Measurements from ENCODE around the gene MRPL54. TPM values are rescaled to one million over a fixed set of nuclear protein-coding genes. Genes with fewer than 3 reads are reported as not detected.

The MRPL54 gene
- total RNA-seq, 2 donors from 2014 or later: 63.9 to 86.2 TPM

GRCh38 chr19:3790209-3790734 is 27.8 kb downstream of the MRPL54 start:
- Mint-ChIP-seq H3K27me3 (no peaks in the 10 kb centered on the region), H3K36me3 (ENCODE audit: low read depth) (peaks cover 3% of the 10 kb centered on the region), H3K4me3 (no peak overlapping the region), H3K4me1 (no peaks in the 10 kb centered on the region), H3K27ac (no peak overlapping the region)
- DNase-seq: no peak
- no peaks in the 10 kb centered on the region for H3K9me3 ChIP-seq (ENCODE audit: control insufficient read depth, low read length, poor library complexity, severe bottlenecking)
- ATAC-seq: no peak

- ATAC-seq (no peak), DNase-seq (no peak)
- peaks cover 3% of the 10 kb centered on the region for H3K36me3 Mint-ChIP-seq (ENCODE audit: low read depth)
- H3K4me1 Mint-ChIP-seq: no peaks in the 10 kb centered on the region
- H3K9me3 ChIP-seq (ENCODE audit: control insufficient read depth, low read length, poor library complexity, severe bottlenecking): no peaks in the 10 kb centered on the region
- no peaks in the 10 kb centered on the region for H3K27me3 Mint-ChIP-seq
- H3K4me3 Mint-ChIP-seq: no peak overlapping the region
- H3K27ac Mint-ChIP-seq: no peak overlapping the region
These were observed 28.5 kb downstream of the MRPL54 start for GRCh38 chr19:3790941-3791340.

GRCh38 chr19:3792114-3792513 is 29.6 kb downstream of the MRPL54 start:
- H3K4me1 Mint-ChIP-seq: no peaks in the 10 kb centered on the region
- H3K9me3 ChIP-seq (ENCODE audit: control insufficient read depth, low read length, poor library complexity, severe bottlenecking): peaks cover 2% of the 10 kb centered on the region
- no peak overlapping the region for H3K4me3 Mint-ChIP-seq
- ATAC-seq (no peak), DNase-seq (no peak)
- peaks cover 3% of the 10 kb centered on the region for H3K36me3 Mint-ChIP-seq (ENCODE audit: low read depth)
- no peak overlapping the region for H3K27ac Mint-ChIP-seq
- no peaks in the 10 kb centered on the region for H3K27me3 Mint-ChIP-seq

GRCh38 chr19:3793799-3794198 is 31.3 kb downstream of the MRPL54 start:
- Mint-ChIP-seq H3K4me1 (peaks cover 3% of the 10 kb centered on the region), H3K36me3 (ENCODE audit: low read depth) (peaks cover 4% of the 10 kb centered on the region), H3K4me3 (no peak overlapping the region), H3K27ac (no peak overlapping the region), H3K27me3 (no peaks in the 10 kb centered on the region)
- DNase-seq: no peak
- H3K9me3 ChIP-seq (ENCODE audit: control insufficient read depth, low read length, poor library complexity, severe bottlenecking): peaks cover 2% of the 10 kb centered on the region
- no peak for ATAC-seq

GRCh38 chr19:3796358-3796757 is 33.9 kb downstream of the MRPL54 start:
- Mint-ChIP-seq H3K4me3 (no peak overlapping the region), H3K4me1 (peaks cover 15% of the 10 kb centered on the region), H3K36me3 (ENCODE audit: low read depth) (peaks cover 4% of the 10 kb centered on the region), H3K27me3 (no peaks in the 10 kb centered on the region), H3K27ac (no peak overlapping the region)
- DNase-seq: no peak
- H3K9me3 ChIP-seq (ENCODE audit: control insufficient read depth, low read length, poor library complexity, severe bottlenecking): peaks cover 2% of the 10 kb centered on the region
- ATAC-seq: no peak

- peak; percentile 86 for ATAC-seq
- DNase-seq: no peak
- Mint-ChIP-seq H3K27ac (peak overlapping the region; percentile 3), H3K27me3 (no peaks in the 10 kb centered on the region), H3K4me1 (peaks cover 15% of the 10 kb centered on the region), H3K4me3 (no peak overlapping the region), H3K36me3 (ENCODE audit: low read depth) (peaks cover 2% of the 10 kb centered on the region)
- H3K9me3 ChIP-seq (ENCODE audit: control insufficient read depth, low read length, poor library complexity, severe bottlenecking): peaks cover 2% of the 10 kb centered on the region
These were observed 35.7 kb downstream of the MRPL54 start for GRCh38 chr19:3798137-3798536.

GRCh38 chr19:3800996-3801395 is 38.5 kb downstream of the MRPL54 start:
- H3K9me3 ChIP-seq (ENCODE audit: control insufficient read depth, low read length, poor library complexity, severe bottlenecking): peaks cover 2% of the 10 kb centered on the region
- Mint-ChIP-seq H3K4me1 (peaks cover 17% of the 10 kb centered on the region), H3K27ac (no peak overlapping the region), H3K4me3 (peak overlapping the region; percentile 82), H3K27me3 (no peaks in the 10 kb centered on the region), H3K36me3 (ENCODE audit: low read depth) (peaks cover 2% of the 10 kb centered on the region)
- no peak for DNase-seq
- no peak for ATAC-seq

GRCh38 chr19:3801412-3802096 is 39.1 kb downstream of the MRPL54 start:
- Mint-ChIP-seq H3K27ac (no peak overlapping the region), H3K36me3 (ENCODE audit: low read depth) (peaks cover 2% of the 10 kb centered on the region), H3K4me3 (peak overlapping the region; percentile 82), H3K4me1 (peaks cover 18% of the 10 kb centered on the region), H3K27me3 (no peaks in the 10 kb centered on the region)
- peaks cover 2% of the 10 kb centered on the region for H3K9me3 ChIP-seq (ENCODE audit: control insufficient read depth, low read length, poor library complexity, severe bottlenecking)
- peak; percentile 79 for ATAC-seq
- DNase-seq: peak in 2 of 3 donors; percentile 19 to 37

GRCh38 chr19:3803114-3803888 is 40.8 kb downstream of the MRPL54 start:
- H3K27me3 Mint-ChIP-seq: no peaks in the 10 kb centered on the region
- H3K9me3 ChIP-seq (ENCODE audit: control insufficient read depth, low read length, poor library complexity, severe bottlenecking): no peaks in the 10 kb centered on the region
- peaks cover 16% of the 10 kb centered on the region for H3K4me1 Mint-ChIP-seq
- DNase-seq: no peak
- no peaks in the 10 kb centered on the region for H3K36me3 Mint-ChIP-seq (ENCODE audit: low read depth)
- peak overlapping the region; percentile 39 for H3K27ac Mint-ChIP-seq
- no peak overlapping the region for H3K4me3 Mint-ChIP-seq
- ATAC-seq: no peak

- Mint-ChIP-seq H3K36me3 (ENCODE audit: low read depth) (no peaks in the 10 kb centered on the region), H3K27ac (peak overlapping the region; percentile 39), H3K4me1 (peaks cover 14% of the 10 kb centered on the region), H3K4me3 (no peak overlapping the region), H3K27me3 (no peaks in the 10 kb centered on the region)
- no peak for ATAC-seq
- no peak for DNase-seq
- H3K9me3 ChIP-seq (ENCODE audit: control insufficient read depth, low read length, poor library complexity, severe bottlenecking): no peaks in the 10 kb centered on the region
These were observed 41.5 kb downstream of the MRPL54 start for GRCh38 chr19:3803986-3804385.

- Mint-ChIP-seq H3K4me3 (no peak overlapping the region), H3K36me3 (ENCODE audit: low read depth) (no peaks in the 10 kb centered on the region), H3K27me3 (no peaks in the 10 kb centered on the region), H3K27ac (no peak overlapping the region), H3K4me1 (peaks cover 11% of the 10 kb centered on the region)
- ATAC-seq: no peak
- no peak for DNase-seq
- H3K9me3 ChIP-seq (ENCODE audit: control insufficient read depth, low read length, poor library complexity, severe bottlenecking): no peaks in the 10 kb centered on the region
These were observed 41.9 kb downstream of the MRPL54 start for GRCh38 chr19:3804429-3804828.

GRCh38 chr19:3805859-3806258 is 43.4 kb downstream of the MRPL54 start:
- DNase-seq: no peak
- no peaks in the 10 kb centered on the region for H3K27me3 Mint-ChIP-seq
- H3K27ac Mint-ChIP-seq: no peak overlapping the region
- peaks cover 9% of the 10 kb centered on the region for H3K4me1 Mint-ChIP-seq
- H3K4me3 Mint-ChIP-seq: no peak overlapping the region
- no peaks in the 10 kb centered on the region for H3K36me3 Mint-ChIP-seq (ENCODE audit: low read depth)
- no peaks in the 10 kb centered on the region for H3K9me3 ChIP-seq (ENCODE audit: control insufficient read depth, low read length, poor library complexity, severe bottlenecking)
- ATAC-seq: no peak

GRCh38 chr19:3807131-3807480 is 44.6 kb downstream of the MRPL54 start:
- Mint-ChIP-seq H3K4me1 (peaks cover 4% of the 10 kb centered on the region), H3K27me3 (no peaks in the 10 kb centered on the region), H3K27ac (no peak overlapping the region), H3K4me3 (no peak overlapping the region), H3K36me3 (ENCODE audit: low read depth) (no peaks in the 10 kb centered on the region)
- DNase-seq: no peak
- H3K9me3 ChIP-seq (ENCODE audit: control insufficient read depth, low read length, poor library complexity, severe bottlenecking): no peaks in the 10 kb centered on the region
- ATAC-seq: no peak

All from T-helper 17 cell (primary cell).